ENCODE measurements around the gene NBL1.

The NBL1 gene

DNA sequence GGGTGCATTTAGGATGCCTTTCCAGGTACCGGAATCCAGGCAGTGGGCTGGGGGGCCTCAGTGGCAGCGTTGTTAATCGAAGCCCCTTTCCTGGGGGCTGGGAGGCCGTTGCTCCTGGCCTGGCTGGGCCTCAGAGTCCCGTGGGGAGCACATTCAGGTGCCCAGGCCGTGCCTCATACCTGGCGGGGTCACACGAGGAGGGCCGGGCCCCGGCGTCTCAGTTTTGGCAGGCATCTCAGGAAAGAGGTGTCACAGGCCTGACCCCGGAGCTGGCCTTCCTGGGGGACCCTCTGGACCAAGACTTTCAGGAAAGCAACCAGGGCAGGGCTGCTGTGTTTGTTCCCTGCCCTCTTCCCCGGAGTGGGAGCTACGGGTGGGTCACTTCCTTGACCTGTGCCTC, 4.1 kb downstream of the NBL1 start:
- DNase-seq: no peak

DNA sequence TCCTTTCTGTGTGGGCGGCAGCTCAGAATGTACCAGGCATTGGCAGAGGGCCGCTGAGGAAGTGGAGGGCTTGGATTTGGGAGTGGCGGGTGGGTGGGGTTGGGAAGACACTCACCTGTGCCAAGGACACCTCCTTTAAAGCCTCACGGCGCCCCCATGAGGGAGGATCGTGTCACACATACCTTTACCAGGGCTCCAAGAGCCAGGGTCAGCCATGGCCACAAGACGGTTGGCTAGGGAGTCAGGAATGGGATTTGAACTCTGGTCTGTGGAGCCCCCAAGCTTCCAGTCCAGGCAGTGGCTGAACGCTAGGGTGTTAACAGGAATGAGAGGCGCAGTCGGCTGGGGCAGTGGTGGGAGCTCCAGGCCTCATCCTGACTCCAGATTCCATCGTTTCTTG, 4.6 kb downstream of the NBL1 start:
- DNase-seq: no peak

DNA sequence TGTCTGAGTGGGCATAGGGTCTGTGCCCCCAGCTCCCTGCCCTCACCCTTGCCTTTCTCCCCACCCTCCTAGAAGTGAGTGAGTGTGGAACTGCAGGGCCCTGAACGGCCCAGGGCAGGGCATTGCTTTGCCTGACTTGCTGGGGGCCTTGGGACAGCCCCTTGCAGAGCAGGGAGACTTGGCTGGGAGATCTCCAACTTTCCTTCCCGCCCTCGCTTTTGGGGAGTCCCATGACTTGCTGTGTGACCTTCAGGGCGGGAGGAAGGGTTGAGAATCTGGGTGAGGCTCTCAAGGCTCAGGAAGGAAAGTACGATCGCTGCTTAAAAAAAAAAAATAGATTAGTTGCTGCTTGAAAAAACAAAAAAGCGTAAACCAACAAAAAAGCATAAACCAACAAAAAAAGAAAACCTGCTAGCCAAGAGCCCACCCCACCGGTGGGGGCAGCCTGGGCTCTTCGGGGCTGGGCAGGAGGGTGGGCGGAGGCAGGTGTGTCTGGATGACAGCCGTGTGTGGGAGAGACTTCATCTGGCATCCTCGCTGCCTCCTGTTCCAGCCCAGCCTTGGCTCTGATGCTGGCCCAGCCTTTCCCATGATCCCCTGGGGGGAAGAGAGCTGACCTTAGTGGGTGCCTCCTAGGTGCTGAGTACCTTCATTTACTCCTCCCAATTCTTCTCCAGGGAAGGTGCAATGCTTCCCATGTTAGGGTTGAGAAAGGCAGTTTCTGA, 6.5 kb downstream of the NBL1 start:
- no peak for DNase-seq

DNA sequence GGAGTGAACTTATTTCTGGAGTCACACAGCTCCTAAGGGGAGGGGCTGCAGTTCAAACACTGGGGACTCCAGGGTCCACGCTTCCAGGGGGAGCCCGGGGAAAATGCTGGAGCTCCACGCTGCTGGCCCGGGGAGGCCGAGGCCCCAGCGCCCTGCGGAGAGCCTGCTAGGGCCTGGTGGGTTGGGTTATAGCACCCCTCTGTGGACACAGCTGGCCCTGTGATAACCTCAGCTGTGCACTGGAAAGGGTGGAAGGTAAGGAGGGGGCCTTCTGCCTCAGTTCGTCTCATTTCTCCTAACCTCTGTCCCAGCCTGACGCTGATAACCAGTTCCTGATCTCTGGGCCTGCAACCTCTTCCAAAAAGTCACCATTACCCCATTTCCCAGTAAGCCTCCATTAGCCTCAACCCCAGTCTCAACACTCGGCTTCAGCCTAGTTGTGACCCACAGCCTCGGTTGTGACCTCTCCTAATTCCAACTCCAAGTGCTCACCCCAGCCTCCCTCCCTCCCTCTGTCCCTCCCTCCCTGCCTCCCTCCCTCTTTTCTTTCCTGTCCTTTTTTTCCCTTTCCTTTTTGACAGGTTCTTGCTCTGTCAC, 7.1 kb downstream of the NBL1 start:
- DNase-seq: no peak

DNA sequence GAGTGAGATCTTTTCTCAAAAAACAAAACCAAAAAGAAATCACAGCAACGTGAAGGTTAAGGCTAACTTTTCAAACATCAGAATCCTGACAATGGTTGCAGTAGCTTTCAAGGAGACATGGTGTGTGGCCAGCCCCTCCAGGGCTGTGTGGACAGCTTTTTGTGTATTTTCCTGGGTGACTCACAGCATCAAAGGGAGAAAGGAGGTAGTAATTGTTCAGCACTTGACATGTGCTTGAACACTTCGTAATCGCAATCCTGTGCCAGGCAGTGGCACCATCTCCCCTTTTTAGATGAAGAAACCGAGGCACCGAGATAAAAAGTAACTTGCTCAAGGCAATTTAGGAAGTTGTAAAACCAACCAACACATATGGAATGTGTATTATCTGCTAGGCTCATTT, 10.3 kb downstream of the NBL1 start:
- no peak for DNase-seq

DNA sequence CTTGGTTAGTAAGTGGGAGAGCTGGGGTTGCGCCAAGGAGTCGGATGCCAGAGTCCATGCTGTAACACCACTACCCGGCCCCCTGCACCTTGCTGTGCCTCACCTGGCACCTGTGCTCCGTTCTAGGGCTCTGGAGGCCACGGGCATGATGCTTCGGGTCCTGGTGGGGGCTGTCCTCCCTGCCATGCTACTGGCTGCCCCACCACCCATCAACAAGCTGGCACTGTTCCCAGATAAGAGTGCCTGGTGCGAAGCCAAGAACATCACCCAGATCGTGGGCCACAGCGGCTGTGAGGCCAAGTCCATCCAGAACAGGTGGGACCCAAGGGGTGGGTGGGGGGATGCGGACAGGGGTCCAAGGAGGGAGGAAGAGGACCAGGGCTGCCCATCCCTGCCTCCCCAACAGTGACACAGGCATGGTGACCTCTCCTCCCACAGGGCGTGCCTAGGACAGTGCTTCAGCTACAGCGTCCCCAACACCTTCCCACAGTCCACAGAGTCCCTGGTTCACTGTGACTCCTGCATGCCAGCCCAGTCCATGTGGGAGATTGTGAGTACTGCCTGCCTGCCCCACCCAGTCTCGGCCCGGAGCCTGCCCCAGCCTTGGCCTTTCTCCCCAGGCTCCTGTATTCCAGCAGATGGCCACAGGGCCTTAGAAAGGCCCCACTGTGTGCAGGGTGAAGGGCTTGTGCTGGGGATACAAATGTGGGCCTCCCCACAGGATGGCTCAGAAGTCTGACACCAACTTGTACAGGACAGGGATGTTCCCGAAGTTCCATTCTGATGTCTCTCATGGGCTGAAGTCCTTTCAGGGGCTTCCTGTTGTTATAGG, 11.0 kb downstream of the NBL1 start:
- DNase-seq: no peak

DNA sequence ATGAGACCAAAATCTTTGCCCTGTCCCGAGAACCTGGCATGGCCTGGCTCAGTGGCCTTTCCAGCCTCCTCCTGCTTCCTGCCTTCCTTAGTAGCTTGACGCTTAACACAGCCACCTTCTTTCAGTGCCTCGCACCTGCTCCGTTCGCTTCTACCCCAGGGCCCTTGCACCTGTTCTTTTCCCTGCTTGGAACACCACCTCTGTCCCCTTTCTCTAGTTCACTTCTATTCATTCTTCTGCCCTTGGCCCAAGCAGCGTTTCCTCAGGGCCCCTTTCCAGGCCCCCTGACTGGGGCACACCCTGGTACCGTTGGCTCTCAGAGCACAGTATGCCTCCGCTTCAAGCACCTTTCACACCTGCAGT, 11.6 kb downstream of the NBL1 start:
- no peak for DNase-seq

DNA sequence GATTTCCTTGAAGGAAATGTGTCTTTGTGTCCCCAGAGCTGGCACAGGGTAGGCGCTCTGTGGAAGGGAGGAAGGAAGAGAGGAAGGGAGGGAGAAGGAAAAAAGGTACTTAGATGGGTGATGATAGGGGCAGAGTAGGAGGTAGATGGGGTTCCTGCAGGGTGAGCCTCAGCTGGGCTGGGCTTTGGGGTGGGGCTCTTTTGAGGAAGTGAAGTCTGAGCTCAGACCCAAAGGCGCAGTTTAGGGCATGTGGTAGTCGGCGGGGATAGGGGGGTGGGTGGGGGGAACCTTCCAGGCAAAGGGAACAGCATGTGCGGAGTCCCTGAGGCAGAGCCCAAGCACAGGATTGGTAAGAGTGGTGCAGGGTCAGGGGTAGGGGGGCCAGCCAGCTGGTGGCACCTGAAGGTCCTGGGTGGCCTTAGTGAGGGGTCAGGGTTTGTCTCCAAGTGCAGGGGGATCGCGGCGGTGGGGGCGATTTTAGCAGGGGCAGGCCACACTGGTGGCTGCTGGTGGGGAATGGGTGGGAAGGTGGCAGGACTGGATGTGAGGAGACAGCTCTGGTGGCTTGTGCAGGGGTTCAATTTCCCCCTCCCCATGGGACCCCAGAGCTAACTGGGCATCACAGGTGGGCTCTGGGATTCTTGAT, 12.1 kb downstream of the NBL1 start:
- DNase-seq: no peak

DNA sequence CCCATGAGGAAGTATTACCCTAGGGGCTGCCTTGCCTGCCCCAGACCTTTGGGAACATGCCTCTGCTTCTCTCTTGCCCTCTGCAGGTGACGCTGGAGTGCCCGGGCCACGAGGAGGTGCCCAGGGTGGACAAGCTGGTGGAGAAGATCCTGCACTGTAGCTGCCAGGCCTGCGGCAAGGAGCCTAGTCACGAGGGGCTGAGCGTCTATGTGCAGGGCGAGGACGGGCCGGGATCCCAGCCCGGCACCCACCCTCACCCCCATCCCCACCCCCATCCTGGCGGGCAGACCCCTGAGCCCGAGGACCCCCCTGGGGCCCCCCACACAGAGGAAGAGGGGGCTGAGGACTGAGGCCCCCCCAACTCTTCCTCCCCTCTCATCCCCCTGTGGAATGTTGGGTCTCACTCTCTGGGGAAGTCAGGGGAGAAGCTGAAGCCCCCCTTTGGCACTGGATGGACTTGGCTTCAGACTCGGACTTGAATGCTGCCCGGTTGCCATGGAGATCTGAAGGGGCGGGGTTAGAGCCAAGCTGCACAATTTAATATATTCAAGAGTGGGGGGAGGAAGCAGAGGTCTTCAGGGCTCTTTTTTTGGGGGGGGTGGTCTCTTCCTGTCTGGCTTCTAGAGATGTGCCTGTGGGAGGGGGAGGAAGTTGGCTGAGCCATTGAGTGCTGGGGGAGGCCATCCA, 12.8 kb downstream of the NBL1 start:
- no peak for DNase-seq

DNA sequence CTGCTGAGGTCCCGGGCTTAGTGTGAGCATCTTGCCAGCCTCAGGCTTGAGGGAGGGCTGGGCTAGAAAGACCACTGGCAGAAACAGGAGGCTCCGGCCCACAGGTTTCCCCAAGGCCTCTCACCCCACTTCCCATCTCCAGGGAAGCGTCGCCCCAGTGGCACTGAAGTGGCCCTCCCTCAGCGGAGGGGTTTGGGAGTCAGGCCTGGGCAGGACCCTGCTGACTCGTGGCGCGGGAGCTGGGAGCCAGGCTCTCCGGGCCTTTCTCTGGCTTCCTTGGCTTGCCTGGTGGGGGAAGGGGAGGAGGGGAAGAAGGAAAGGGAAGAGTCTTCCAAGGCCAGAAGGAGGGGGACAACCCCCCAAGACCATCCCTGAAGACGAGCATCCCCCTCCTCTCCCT, 13.4 kb downstream of the NBL1 start:
- no peak for DNase-seq

DNA sequence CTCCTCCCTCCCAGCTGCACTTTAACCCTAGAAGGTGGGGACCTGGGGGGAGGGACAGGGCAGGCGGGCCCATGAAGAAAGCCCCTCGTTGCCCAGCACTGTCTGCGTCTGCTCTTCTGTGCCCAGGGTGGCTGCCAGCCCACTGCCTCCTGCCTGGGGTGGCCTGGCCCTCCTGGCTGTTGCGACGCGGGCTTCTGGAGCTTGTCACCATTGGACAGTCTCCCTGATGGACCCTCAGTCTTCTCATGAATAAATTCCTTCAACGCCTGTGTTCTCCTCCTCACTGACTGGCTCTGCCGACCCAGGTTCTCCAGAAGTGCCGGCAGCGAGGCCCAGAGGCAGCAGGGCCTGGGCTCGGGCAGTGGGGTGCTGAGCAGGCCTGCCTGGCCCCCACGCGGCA, 14.1 kb downstream of the NBL1 start:
- DNase-seq: no peak

DNA sequence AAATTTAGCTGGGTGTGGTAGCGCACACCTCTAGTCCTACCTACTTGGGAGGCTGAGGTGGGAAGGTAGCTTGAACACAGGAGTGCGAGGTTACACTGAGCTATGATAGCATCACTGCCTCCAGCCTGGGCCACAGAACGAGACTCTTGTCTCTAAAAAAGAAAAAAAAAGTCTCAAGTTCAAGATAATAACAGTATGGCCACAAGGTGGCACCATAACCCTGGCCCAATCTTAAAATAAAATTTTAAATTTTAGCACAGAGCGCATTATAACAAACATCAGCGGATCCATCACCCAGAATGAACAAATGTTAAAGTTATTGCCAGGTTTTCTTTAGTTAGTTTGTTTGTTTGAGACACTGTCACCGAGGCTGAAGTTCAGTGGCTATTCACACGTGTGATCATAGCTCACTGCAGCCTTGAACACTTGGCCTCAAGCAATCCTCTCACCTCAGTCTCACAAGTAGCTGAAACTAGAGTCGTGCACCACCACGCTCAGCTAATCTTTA, 17.7 kb downstream of the NBL1 start:
- DNase-seq: peak; percentile 18

DNA sequence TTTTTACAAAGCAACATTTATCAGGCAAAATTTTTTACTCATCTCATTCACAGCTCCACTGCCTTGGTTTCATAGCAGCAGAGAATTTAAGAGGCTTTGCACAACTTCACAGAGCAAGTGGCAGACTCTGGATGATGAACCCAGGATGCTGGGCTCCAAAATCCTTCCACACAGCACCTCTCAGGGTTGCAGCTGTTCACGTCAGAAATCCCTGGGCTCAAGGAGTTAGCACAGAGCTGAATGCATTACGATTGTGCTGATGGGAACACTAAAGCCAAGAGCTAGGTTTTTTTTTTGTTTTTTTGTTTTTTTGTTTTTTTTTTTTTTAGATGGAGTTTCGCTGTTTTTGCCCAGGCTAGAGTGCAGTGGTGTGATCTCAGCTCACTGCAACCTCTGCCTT, 18.2 kb downstream of the NBL1 start:
- DNase-seq: no peak

DNA sequence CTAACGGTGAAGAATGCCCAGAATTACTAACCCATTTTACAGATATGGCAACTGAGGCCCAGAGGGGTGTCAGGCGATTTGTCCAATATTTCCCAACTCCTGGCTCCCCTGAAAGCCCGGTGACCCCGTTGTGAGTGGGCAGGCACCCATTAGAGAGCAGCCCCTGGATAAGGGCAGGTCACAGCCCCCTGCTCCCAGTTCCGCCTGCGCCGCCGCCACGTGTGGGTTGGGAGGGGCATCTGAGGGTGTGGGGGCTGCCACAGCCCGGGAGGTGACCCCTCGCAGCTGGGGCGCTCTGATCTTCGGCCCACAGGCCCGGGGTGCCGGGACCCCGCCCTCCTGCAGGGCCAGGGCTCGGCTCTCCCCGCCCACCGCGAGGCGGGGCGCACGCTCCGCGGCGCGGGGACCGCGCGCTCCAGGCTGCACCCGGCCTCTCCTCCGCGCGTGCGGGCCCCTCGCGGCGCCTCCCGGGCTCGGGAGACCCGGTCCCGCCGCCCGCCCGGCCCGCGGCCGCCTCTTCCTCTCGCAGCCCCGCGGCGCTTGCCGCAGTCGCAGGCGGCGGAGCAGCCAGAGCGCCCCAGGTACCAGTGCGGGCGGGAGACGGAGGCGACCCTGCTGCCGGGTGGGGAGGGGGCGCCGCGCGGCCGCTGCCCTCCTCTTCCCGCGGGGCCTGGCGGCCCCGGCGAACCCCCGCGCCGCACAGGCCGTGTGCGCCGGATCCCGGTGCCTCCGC, 20.5 kb downstream of the NBL1 start, which contains the start of gene HTR6:
HTR6 (plus strand) TSS at position 423 of the 733 bp plus-strand sequence. CDS start 879 bp downstream, outside the sequence.
- no peak for DNase-seq

DNA sequence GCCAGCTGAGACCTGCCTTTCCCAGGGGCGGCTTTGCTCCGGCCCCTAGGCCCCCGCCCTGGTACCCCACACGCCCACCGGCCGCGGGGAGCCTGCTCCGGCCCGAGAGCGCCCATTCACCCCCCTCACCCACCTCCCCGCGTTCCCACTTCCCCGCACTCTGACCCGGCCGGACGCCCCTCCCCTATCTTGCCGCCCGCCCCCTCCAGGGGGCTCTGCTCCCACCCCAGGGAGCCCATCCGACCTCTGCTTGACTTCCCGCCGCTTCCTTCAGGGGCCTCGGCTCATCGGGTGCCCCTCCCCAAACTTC, 21.0 kb downstream of the NBL1 start:
- no peak for DNase-seq

DNA sequence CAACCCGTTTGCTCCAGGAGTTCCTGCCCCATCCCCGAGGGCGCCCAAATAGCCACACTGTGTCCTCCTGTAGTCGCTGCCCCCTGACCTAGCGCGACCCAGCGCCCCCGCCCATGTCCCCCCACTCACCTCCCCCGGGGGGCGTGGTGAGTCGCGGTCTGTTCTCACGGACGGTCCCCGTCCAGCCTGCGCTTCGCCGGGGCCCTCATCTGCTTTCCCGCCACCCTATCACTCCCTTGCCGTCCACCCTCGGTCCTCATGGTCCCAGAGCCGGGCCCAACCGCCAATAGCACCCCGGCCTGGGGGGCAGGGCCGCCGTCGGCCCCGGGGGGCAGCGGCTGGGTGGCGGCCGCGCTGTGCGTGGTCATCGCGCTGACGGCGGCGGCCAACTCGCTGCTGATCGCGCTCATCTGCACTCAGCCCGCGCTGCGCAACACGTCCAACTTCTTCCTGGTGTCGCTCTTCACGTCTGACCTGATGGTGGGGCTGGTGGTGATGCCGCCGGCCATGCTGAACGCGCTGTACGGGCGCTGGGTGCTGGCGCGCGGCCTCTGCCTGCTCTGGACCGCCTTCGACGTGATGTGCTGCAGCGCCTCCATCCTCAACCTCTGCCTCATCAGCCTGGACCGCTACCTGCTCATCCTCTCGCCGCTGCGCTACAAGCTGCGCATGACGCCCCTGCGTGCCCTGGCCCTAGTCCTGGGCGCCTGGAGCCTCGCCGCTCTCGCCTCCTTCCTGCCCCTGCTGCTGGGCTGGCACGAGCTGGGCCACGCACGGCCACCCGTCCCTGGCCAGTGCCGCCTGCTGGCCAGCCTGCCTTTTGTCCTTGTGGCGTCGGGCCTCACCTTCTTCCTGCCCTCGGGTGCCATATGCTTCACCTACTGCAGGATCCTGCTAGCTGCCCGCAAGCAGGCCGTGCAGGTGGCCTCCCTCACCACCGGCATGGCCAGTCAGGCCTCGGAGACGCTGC, 21.7 kb downstream of the NBL1 start:
- no peak for DNase-seq

DNA sequence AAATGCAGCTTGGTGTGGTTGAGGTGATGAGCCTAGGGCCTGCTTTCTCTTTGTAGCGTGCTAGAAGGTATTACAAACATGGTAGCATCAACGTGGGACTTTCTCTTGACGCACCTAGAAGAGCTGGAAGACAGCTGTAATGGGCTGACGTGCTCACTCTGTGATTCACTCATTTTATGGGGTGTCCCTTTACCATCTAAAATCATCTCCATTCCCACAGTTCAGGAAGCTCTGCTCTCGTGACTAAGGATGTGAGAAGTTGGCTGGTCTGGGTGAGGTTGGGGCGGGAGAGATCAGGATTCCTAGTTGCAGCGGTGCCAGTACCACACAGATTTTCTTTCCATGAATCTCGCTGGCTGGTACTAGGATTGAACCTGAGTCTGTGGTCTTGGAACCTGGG, 24.8 kb downstream of the NBL1 start:
- no peak for DNase-seq

DNA sequence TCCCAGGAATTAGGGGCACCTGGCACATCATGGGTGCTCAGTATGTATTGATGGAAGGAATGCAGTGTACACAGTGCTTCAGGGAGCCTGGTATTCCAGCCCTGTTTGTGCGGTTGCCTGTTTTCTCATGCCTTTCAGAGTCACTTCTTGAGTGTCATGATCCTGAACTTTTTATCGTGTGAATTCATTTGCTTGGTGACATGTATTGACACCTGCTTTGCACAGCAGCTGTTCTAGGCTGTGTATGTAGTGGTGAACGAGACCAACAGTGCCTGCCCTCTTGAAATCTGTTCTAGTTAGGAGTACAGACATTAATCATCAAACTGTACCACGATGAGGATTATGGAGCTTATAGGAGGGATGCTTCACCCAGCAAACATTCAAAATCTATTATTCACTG, 26.7 kb downstream of the NBL1 start:
- no peak for DNase-seq

DNA sequence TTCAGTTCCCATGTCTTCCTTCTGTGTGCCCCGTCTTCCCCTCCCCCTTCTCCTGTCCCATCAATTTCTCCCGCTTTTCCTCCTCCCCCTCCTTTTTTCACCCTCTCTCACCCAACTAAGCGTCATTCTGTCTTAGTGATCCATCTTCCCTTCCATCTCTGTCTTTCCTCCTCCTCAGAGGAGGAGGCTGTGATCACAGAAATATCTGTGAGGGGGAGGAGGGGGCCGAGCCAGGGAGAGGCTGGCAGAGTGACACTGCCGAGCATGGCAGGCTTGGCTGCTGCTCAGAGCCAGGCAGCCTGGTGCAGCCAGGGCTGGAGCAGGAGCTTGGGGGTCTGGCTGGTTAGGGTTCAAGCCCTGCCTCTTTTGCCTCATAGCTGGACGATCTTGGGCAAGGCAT, 28.1 kb downstream of the NBL1 start:
- no peak for DNase-seq

DNA sequence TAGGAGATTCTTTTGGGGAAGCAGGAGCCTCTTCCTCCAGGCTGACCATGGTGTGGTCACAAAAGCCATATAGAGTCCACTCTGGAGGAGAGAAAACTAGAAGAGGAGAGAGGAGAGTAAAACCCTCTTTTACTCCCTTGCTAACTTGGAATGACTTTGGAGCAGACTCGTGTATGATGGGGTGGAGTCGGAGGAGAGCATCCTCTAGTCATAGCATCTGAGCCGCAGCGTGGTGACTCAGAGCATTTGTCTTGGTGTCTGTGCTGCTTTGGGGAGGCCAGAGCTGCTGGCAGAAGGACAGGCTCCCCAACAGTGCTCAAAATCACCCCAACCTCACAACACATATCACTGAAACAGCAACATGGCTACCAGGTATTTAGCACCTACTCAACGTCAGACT, 31.7 kb downstream of the NBL1 start:
- DNase-seq: no peak

DNA sequence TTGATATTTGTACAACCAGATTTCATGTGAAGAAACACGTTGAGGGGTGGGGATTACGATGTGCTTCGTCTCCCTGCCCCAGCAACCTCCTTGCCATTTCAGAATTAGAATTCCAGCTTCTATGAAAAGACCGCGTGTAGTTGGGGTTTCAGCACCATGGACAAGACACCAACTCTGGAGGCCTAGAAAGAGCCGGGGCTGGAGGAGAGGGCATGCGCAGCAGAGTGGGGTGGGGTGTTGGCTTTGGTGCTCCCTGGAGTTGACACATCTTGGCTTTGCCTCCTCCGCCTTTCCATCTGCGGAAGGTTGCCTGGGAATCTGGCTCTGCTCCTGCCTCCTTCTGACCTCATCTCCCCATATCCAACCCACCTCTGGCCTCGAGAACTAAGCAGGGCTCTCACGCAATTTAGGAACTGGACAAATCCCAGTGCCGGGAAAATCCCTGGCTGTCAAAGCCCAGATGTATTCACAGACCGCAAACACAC, 32.4 kb downstream of the NBL1 start:
- DNase-seq: no peak

Data from NCI-H1694 treated with DMSO at 0.1 percent for 48 hours (cell line).